Retinal pigment epithelial cell (primary cell): ENCODE results near the gene SLC38A10.

ENCODE experiments used
- DNase-seq: peaks from one replicate; pipeline ENCODE4 v3.0.0-alpha.2; 2010; ENCODE audit warnings: low read depth
- H3K4me3 ChIP-seq: 2 replicates; pipeline ENCODE4 v1.5.1; 2011; ENCODE audit warnings: mild to moderate bottlenecking, low read length, control low read depth, moderate library complexity
- CTCF ChIP-seq: conservative IDR thresholded peaks from 2 replicates; pipeline ENCODE4 v1.5.1; 2011; ENCODE audit warnings: low read depth, low read length, control low read depth, inconsistent platforms

SLC38A10 gene

DNA sequence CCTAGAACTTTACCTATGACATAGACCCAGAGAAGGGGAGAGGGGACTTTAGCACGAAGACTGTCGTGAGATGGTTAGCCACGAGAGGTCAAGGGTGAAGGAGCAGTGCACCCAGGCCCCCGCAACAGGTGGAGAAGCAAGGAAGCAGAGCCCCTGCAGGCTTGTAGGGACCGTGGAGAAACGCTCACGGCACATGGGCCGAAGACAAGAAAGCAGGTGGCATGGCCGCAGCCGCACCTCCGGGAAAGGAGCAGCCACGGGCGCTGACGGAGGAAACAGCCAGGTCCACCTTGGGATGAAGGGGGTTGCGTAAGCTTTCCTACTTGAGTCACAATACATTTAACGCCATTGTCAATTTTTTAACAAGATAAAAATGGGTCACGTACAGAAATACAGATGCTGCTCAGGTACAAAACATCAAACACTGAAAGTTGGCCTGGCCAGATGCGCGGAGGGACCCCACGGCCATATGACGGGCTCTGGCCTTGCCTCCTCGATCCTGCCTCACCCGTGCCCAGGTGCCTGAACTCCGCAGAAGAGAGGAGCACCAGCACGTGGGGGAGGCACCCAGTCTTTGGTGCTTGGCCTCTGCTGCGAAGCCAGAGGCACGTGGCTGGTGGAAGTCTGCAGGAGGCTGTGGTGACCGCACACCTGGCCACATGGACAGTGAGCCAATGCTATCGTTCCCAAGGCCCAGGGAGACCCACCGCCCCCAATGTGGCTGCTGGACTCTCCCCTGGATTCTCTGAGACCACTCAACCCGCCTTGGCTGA, 21.2 kb downstream of the SLC38A10 start:
- no peak for DNase-seq
- TF ChIP-seq CTCF: no peak
- H3K4me3 ChIP-seq: no peak overlapping the region

DNA sequence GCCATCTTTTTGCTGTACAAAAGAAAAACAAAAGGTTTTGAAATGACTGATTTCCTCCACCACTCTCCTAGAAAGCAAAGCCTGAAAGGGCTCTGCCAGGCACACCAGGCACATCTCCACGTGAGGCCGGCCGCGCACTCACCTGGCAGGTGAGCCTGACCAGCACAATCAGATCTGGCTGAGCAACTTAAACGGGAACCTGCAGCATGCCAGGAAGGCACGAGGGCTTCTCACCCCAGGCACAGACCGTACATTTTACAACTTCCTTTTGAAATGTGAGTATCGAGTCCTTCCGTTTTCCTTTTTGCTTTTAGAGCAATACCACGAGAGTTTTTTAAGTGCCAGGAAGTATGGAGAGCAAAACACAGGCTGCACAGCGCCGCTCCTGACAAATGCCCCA, 22.5 kb downstream of the SLC38A10 start:
- no peak for TF ChIP-seq CTCF
- DNase-seq: no peak
- H3K4me3 ChIP-seq: no peak overlapping the region

- TF ChIP-seq CTCF: no peak
- H3K4me3 ChIP-seq: no peak overlapping the region
- DNase-seq: no peak
Measured at GRCh38 chr17:81271226-81271625, 23.9 kb downstream of the SLC38A10 start.

DNA sequence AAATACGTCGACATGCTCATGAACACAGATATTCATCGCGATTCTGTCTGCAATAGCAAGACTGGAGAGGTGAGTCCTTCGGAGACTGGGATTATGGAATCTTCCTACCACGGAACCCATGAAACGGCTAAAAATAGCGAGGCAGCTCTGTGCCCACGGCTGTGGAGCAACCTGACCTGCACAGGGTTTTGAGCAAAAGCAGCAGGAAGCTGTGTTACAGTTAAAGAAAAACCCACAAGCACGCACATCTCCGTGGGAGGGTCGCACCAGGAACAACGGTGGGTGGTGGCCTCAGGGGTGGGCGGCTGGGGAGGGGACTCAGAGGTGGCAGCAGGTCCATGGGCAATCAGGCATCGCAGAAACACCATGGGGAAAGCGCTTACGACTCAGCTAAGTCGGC, 24.8 kb downstream of the SLC38A10 start:
- H3K4me3 ChIP-seq: no peak overlapping the region
- no peak for DNase-seq
- TF ChIP-seq CTCF: no peak

DNA sequence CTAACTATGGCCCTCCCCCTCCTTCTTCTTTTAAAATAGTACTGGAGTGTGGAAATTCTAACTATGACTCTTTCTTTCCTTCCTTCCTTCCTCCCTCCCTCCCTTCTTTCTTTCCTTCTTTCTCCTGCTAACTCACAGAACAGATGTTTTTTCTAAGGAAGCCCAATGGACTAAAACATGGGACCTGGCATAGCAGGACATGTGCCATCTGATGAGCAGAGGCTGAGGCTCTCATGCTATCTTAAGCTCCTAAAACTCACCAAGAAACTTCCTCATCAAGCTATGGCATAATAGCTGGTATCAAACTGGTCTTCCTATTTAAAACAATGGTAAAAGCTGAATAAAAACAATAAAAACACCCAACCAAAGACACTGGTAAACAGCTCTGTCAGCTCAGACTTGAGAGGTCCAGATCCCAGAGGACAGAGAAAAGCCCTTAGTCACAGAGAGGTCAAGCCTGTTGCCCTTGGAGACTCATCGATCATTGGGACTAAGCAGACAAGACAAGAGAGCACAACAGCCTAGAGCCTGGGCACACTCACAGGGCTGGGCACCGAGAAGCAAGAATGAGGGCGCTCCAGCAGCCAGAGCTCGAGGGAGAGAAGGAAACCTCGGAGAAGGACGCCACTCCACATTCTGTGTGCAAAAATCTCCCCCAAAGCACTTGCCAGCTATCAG, 27.6 kb downstream of the SLC38A10 start:
- TF ChIP-seq CTCF: no peak
- no peak for DNase-seq
- H3K4me3 ChIP-seq: no peak overlapping the region

GRCh38 chr17:81265576-81265975, 29.5 kb downstream of the SLC38A10 start:
- DNase-seq: no peak
- TF ChIP-seq CTCF: no peak
- no peak overlapping the region for H3K4me3 ChIP-seq

DNA sequence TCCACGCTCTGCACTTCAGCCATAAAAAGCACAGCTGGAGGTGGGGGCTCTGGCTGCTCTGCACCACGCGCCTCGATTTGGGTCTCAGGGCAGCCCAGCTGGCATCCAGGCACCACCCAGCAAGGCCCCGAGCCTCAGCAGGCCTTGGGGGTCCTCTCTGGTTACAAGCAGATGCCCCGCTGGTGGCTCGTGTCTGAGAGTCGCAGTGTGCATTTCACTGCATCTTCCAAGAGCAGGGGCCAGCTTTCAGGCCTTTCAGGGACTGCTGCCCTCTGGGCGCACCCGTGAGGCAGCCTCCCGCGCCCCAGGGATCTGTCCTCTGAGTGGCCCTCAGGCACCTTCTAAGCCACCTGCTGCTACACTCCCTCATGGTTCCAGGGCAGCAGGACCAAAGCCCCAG, 30.5 kb downstream of the SLC38A10 start:
- DNase-seq: no peak
- no peak overlapping the region for H3K4me3 ChIP-seq
- no peak for TF ChIP-seq CTCF
